A549 (cell line): Measurements from ENCODE around the gene DIP2C. TPM values are rescaled to one million over a fixed set of nuclear protein-coding genes. Genes with fewer than 3 reads are reported as not detected.

Experiments used
- ATAC-seq, 2 experiments: fragments of 200-7000 bp in 1 of 2; fragments of >200 bp in 1 of 2; cut with Nextera tagmentation in 1 of 2; cut with Tn5 transposase in 1 of 2; 3 replicates each; pipeline versions ENCODE4 v1.8.0 to v1.9.1; 2018 to 2020; ENCODE audit warnings: mild to moderate bottlenecking in 1 of 2, moderate library complexity in 1 of 2
- CTCF ChIA-PET: fragments of 300-600 bp; sonication (Branson Sonifier 250); formaldehyde crosslinking; extraction: SDS; loops from one replicate; lab custom pipeline; 2021; ENCODE audit warnings: antibody characterized with exemption, inconsistent platforms; lab: Yijun Ruan, JAX
- POLR2A ChIA-PET: fragments of 350-600 bp; formaldehyde crosslinking; extraction: SDS; loops from one replicate; lab custom pipeline; 2021; ENCODE audit warnings: antibody characterized with exemption, inconsistent platforms; lab: Yijun Ruan, JAX
- DNase-seq, 2 experiments: peaks; one replicate each; pipeline versions ENCODE4 v3.0.0 to v3.0.0-alpha.2; 2011 to 2016; ENCODE audit warnings: low read depth in 1 of 2, low spot score in 1 of 2
- FAIRE-seq: peaks from 2 replicates; lab custom pipeline; 2011; peaks lifted over from hg19 to GRCh38; lab: Jason Lieb, UNC
- H3K27ac ChIP-seq, 2 experiments: fragments of >200 bp; sonication (Bioruptor Twin); formaldehyde crosslinking; 3 replicates each; pipeline ENCODE4 v1.5.1; 2016 to 2017
- H3K4me1 ChIP-seq: fragments of >200 bp; sonication (Bioruptor Twin); formaldehyde crosslinking; 3 replicates; pipeline ENCODE4 v1.6.1; 2016
- H3K4me2 ChIP-seq: fragments of >200 bp; sonication (Bioruptor Twin); formaldehyde crosslinking; 3 replicates; pipeline ENCODE4 v1.6.1; 2016
- H3K4me3 ChIP-seq: fragments of >200 bp; sonication (Bioruptor Twin); formaldehyde crosslinking; 3 replicates; pipeline ENCODE4 v1.5.1; 2016
- H3K9me3 ChIP-seq: fragments of >200 bp; sonication (Bioruptor Twin); formaldehyde crosslinking; 3 replicates; pipeline ENCODE4 v1.6.1; 2016
- BHLHE40 ChIP-seq: IDR thresholded peaks from 2 replicates; pipeline ENCODE4 v1.6.1; 2012; ENCODE audit warnings: low read depth, low read length, inconsistent platforms
- CBX8 ChIP-seq: fragments of 200-600 bp; sonication (generic); IDR thresholded peaks from 2 replicates; pipeline ENCODE4 v1.6.1; 2016
- CEBPB ChIP-seq, 2 experiments: fragments of >200 bp in 1 of 2; sonication (Bioruptor Twin) in 1 of 2; formaldehyde crosslinking in 1 of 2; IDR thresholded peaks; 2 replicates each; pipeline ENCODE4 v1.6.1; 2012 to 2016
- EP300 ChIP-seq, 2 experiments: fragments of >200 bp; sonication (Bioruptor Twin); formaldehyde crosslinking; IDR thresholded peaks; 2 replicates in 1 of 2; 3 replicates in 1 of 2; pipeline ENCODE4 v1.6.1; 2016 to 2017
- GATA3 ChIP-seq: IDR thresholded peaks from 2 replicates; pipeline ENCODE4 v1.6.1; 2012; ENCODE audit warnings: borderline replicate concordance
- HEYL ChIP-seq: fragments of 250-450 bp; sonication (Bioruptor Pico); IDR thresholded peaks from 2 replicates; pipeline ENCODE4 v1.8.0; 2021; ENCODE audit warnings: mild to moderate bottlenecking, moderate library complexity
- HOXB5 ChIP-seq: fragments of 250-450 bp; sonication (Bioruptor Pico); IDR thresholded peaks from 2 replicates; pipeline ENCODE4 v1.5.0; 2020; ENCODE audit warnings: mild to moderate bottlenecking, moderate library complexity
- JUN ChIP-seq, 2 experiments: fragments of >200 bp; sonication (Bioruptor Twin); formaldehyde crosslinking; IDR thresholded peaks; 2 replicates in 1 of 2; 3 replicates in 1 of 2; pipeline ENCODE4 v1.6.1; 2016 to 2017
- JUNB ChIP-seq: fragments of >200 bp; sonication (Bioruptor Twin); formaldehyde crosslinking; IDR thresholded peaks from 2 replicates; pipeline ENCODE4 v1.6.1; 2016
- KDM5A ChIP-seq: fragments of 200-600 bp; sonication (generic); IDR thresholded peaks from 2 replicates; pipeline ENCODE4 v1.6.1; 2016; ENCODE audit warnings: antibody characterized with exemption, mild to moderate bottlenecking
- MAZ ChIP-seq: fragments of 150-350 bp; IDR thresholded peaks from 2 replicates; pipeline ENCODE4 v1.6.1; 2014; ENCODE audit warnings: antibody characterized with exemption, low read depth, low read length, borderline replicate concordance
- POLR2A ChIP-seq: IDR thresholded peaks from 2 replicates; pipeline ENCODE4 v1.6.1; 2012; ENCODE audit warnings: mild to moderate bottlenecking, low read length
- POLR2AphosphoS2 ChIP-seq: conservative IDR thresholded peaks from 2 replicates; pipeline ENCODE4 v1.6.1; 2012; ENCODE audit warnings: low read length, improper control_type of control experiment, inconsistent platforms
- RCOR1 ChIP-seq: fragments of 150-350 bp; IDR thresholded peaks from 2 replicates; pipeline ENCODE4 v1.6.1; 2014; ENCODE audit warnings: antibody characterized with exemption, low read length, low read depth
- RNF2 ChIP-seq: fragments of 200-600 bp; sonication (generic); IDR thresholded peaks from 2 replicates; pipeline ENCODE4 v1.6.1; 2016; ENCODE audit warnings: low read depth, mild to moderate bottlenecking, antibody characterized with exemption, moderate library complexity, borderline replicate concordance
- TP53 ChIP-seq: fragments of 250-450 bp; sonication (Bioruptor Pico); IDR thresholded peaks from 2 replicates; pipeline ENCODE4 v1.5.0; 2021; ENCODE audit warnings: mild to moderate bottlenecking, moderate library complexity
- ZC3H11A ChIP-seq: fragments of 450-650 bp; IDR thresholded peaks from 2 replicates; pipeline ENCODE4 v1.6.1; 2014; ENCODE audit warnings: antibody characterized with exemption, mild to moderate bottlenecking
- WGBS: methylation state at CpG from one replicate; pipeline ENCODE4 v1.1.6; 2017; ENCODE audit errors: missing lambda C conversion rate; 5-methylcytosine and 5-hydroxymethylcytosine counted together
- polyA plus RNA-seq, 4 experiments: library from polyadenylated mRNA; depleted of rRNA in 3 of 4; stranded (reverse); fragments of >200 nt; fragmentation: RNase III in 1 of 4; extraction: RNeasy Plus Mini Kit Qiagen cat#74134 plus additional on column Dnase treatment in 1 of 4; gene quantifications; 2 replicates in 3 of 4; 3 replicates in 1 of 4; pipeline ENCODE4 v1.2.3, GENCODE V29; 2011 to 2017
- TF ChIP-seq, protein P1 (sequence below): IDR thresholded peaks from 2 replicates; pipeline ENCODE4 v1.6.1; 2012
- TF ChIP-seq, protein P2 (sequence below): fragments of 200-600 bp; sonication (generic); IDR thresholded peaks from 2 replicates; pipeline ENCODE4 v1.6.1; 2016; ENCODE audit warnings: antibody characterized with exemption, mild to moderate bottlenecking, moderate library complexity
- TF ChIP-seq, protein P3 (sequence below): fragments of >200 bp; sonication (Bioruptor Twin); formaldehyde crosslinking; IDR thresholded peaks from 3 replicates; pipeline ENCODE4 v1.5.1; 2016
- TF ChIP-seq, protein P4 (sequence below): fragments of 150-350 bp; IDR thresholded peaks from 2 replicates; pipeline ENCODE4 v1.6.1; 2014; ENCODE audit warnings: low read depth, mild to moderate bottlenecking, low read length
- TF ChIP-seq, protein P5 (sequence below): fragments of 250-450 bp; sonication (Bioruptor Pico); IDR thresholded peaks from 2 replicates; pipeline ENCODE4 v1.5.0; 2021; ENCODE audit warnings: mild to moderate bottlenecking, moderate library complexity, borderline replicate concordance
- TF ChIP-seq, protein P6 (sequence below): IDR thresholded peaks from 2 replicates; pipeline ENCODE4 v1.6.1; 2012

DIP2C gene
- polyA plus RNA-seq, 2 of the 4 experiments (the other 2 are of a cell fraction), result 3.7 to 5.0 TPM

DNA sequence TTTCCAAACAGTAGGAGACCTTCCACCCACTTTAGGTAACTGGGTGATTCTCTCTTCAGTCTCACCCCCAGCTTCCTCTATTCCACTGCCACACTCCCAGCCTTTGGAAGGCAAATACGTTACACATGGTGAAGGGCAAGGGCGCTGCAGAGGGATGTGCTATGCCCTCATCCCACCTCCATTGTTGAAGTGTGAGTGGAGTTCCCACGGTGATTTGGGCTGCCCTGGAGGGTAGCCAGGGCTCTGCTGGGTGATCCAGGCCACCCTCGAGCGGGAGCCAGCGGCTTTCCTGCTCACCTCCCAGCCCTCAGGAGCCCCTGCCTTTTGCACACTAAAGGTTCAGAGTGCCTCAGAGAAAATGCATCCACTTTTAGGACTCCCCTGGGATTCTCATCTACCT is 373.1 kb downstream of the DIP2C start:
- DNase-seq (no peak), ATAC-seq (no peak)
- CTCF ChIA-PET, result interaction anchor here (1.3 kb wide), 1 partner anchor 10 kb away, joined by 3 read pairs; no protein-coding TSS in a partner anchor
- Histone ChIP-seq H3K4me1 (no peaks in the 10 kb centered on the region), H3K4me2 (no peak overlapping the region), H3K4me3 (no peak overlapping the region)
- TF ChIP-seq HEYL (no peak), RNF2 (no peak), TP53 (CRISPR knock-in tag) (no peak), JUN (IDR thresholded peaks at IDR 0.05) (no peak), CEBPB (IDR thresholded peaks at IDR 0.05) (no peak), HOXB5 (CRISPR knock-in tag) (no peak), KDM5A (no peak), RCOR1 (no peak), MAZ (no peak), GATA3 (no peak), ZC3H11A (no peak), POLR2A (no peak), CBX8 (no peak)
- TF ChIP-seq, protein P1, sequence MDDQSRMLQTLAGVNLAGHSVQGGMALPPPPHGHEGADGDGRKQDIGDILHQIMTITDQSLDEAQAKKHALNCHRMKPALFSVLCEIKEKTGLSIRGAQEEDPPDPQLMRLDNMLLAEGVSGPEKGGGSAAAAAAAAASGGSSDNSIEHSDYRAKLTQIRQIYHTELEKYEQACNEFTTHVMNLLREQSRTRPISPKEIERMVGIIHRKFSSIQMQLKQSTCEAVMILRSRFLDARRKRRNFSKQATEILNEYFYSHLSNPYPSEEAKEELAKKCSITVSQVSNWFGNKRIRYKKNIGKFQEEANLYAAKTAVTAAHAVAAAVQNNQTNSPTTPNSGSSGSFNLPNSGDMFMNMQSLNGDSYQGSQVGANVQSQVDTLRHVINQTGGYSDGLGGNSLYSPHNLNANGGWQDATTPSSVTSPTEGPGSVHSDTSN, result no peak
- TF ChIP-seq, protein P2, sequence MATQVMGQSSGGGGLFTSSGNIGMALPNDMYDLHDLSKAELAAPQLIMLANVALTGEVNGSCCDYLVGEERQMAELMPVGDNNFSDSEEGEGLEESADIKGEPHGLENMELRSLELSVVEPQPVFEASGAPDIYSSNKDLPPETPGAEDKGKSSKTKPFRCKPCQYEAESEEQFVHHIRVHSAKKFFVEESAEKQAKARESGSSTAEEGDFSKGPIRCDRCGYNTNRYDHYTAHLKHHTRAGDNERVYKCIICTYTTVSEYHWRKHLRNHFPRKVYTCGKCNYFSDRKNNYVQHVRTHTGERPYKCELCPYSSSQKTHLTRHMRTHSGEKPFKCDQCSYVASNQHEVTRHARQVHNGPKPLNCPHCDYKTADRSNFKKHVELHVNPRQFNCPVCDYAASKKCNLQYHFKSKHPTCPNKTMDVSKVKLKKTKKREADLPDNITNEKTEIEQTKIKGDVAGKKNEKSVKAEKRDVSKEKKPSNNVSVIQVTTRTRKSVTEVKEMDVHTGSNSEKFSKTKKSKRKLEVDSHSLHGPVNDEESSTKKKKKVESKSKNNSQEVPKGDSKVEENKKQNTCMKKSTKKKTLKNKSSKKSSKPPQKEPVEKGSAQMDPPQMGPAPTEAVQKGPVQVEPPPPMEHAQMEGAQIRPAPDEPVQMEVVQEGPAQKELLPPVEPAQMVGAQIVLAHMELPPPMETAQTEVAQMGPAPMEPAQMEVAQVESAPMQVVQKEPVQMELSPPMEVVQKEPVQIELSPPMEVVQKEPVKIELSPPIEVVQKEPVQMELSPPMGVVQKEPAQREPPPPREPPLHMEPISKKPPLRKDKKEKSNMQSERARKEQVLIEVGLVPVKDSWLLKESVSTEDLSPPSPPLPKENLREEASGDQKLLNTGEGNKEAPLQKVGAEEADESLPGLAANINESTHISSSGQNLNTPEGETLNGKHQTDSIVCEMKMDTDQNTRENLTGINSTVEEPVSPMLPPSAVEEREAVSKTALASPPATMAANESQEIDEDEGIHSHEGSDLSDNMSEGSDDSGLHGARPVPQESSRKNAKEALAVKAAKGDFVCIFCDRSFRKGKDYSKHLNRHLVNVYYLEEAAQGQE, result no peak
- TF ChIP-seq, protein P3, sequence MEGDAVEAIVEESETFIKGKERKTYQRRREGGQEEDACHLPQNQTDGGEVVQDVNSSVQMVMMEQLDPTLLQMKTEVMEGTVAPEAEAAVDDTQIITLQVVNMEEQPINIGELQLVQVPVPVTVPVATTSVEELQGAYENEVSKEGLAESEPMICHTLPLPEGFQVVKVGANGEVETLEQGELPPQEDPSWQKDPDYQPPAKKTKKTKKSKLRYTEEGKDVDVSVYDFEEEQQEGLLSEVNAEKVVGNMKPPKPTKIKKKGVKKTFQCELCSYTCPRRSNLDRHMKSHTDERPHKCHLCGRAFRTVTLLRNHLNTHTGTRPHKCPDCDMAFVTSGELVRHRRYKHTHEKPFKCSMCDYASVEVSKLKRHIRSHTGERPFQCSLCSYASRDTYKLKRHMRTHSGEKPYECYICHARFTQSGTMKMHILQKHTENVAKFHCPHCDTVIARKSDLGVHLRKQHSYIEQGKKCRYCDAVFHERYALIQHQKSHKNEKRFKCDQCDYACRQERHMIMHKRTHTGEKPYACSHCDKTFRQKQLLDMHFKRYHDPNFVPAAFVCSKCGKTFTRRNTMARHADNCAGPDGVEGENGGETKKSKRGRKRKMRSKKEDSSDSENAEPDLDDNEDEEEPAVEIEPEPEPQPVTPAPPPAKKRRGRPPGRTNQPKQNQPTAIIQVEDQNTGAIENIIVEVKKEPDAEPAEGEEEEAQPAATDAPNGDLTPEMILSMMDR, result no peak
- TF ChIP-seq, protein P4, sequence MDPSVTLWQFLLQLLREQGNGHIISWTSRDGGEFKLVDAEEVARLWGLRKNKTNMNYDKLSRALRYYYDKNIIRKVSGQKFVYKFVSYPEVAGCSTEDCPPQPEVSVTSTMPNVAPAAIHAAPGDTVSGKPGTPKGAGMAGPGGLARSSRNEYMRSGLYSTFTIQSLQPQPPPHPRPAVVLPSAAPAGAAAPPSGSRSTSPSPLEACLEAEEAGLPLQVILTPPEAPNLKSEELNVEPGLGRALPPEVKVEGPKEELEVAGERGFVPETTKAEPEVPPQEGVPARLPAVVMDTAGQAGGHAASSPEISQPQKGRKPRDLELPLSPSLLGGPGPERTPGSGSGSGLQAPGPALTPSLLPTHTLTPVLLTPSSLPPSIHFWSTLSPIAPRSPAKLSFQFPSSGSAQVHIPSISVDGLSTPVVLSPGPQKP, result no peak
- TF ChIP-seq, protein P5, sequence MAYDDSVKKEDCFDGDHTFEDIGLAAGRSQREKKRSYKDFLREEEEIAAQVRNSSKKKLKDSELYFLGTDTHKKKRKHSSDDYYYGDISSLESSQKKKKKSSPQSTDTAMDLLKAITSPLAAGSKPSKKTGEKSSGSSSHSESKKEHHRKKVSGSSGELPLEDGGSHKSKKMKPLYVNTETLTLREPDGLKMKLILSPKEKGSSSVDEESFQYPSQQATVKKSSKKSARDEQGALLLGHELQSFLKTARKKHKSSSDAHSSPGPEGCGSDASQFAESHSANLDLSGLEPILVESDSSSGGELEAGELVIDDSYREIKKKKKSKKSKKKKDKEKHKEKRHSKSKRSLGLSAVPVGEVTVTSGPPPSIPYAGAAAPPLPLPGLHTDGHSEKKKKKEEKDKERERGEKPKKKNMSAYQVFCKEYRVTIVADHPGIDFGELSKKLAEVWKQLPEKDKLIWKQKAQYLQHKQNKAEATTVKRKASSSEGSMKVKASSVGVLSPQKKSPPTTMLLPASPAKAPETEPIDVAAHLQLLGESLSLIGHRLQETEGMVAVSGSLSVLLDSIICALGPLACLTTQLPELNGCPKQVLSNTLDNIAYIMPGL (CRISPR knock-in tag), result no peak
- TF ChIP-seq, all 56 proteins: peak for 0
- Histone ChIP-seq H3K27ac (no peak overlapping the region), H3K9me3 (no peaks in the 10 kb centered on the region)
- POLR2A ChIA-PET, result no interaction called here
- FAIRE-seq, result no peak
- WGBS, result 92% methylated on average over 6 of the region's 6 CpGs

DNA sequence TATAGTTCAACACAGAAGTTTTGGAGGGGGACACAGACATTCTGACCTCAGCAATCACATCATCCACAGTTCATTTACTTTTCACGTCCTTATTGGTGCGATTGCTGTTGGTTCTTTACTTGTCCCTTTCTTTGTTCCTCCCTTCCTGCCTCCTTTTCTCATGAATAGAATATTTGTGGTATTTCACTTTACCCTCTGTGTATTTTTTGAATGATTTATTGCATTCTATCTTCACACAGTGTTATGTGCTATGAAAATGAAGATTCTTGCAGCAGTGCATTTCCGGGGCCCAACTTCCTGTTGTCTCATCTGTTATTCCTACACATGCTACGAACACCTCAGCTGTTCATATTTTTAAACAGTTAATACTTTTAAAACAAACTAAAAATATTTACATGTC is 374.6 kb downstream of the DIP2C start:
- DNase-seq (no peak), FAIRE-seq (no peak), ATAC-seq (no peak)
- WGBS, result 92% methylated on average over 4 of the region's 4 CpGs
- CTCF ChIA-PET, result interaction anchor here (1.2 kb wide), 1 partner anchor 12 kb away, joined by 3 read pairs; no protein-coding TSS in a partner anchor
- POLR2A ChIA-PET, result no interaction called here
- Histone ChIP-seq H3K9me3 (no peaks in the 10 kb centered on the region), H3K4me2 (no peak overlapping the region), H3K27ac (no peak overlapping the region), H3K4me3 (no peak overlapping the region), H3K4me1 (no peaks in the 10 kb centered on the region)
- TF ChIP-seq, protein P6, sequence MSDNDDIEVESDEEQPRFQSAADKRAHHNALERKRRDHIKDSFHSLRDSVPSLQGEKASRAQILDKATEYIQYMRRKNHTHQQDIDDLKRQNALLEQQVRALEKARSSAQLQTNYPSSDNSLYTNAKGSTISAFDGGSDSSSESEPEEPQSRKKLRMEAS, result no peak
- TF ChIP-seq TP53 (CRISPR knock-in tag) (no peak), EP300 (IDR thresholded peaks at IDR 0.05) (no peak), POLR2AphosphoS2 (no peak), CEBPB (IDR thresholded peaks at IDR 0.05) (no peak), BHLHE40 (no peak), JUNB (no peak)
- TF ChIP-seq, protein P4, result no peak
- TF ChIP-seq, protein P2, result no peak
